HG03565 (cell line): Measurements from ENCODE around the gene ENOX1.
"Not testable (repeated sequence)": the region's sequence is repeated elsewhere in the genome, so short reads cannot be mapped to it uniquely, and the experiment has no call there.

ENCODE experiments used
- ATAC-seq: cut with Tn5 transposase; IDR thresholded peaks from one replicate; pipeline ENCODE4 v1.9.1; 2021; ENCODE audit warnings: mild to moderate bottlenecking, moderate library complexity; ENCODE audit not compliant: unreplicated experiment

ENOX1 gene

GRCh38 chr13:43185226-43185625 is 601.5 kb downstream of the ENOX1 start:
- ATAC-seq, result no peak

GRCh38 chr13:43180837-43181236 is 605.9 kb downstream of the ENOX1 start:
- ATAC-seq, result no peak

- no peak for ATAC-seq
Observed at GRCh38 chr13:43180036-43180660, 606.6 kb downstream of the ENOX1 start.

GRCh38 chr13:43171489-43171888 is 615.3 kb downstream of the ENOX1 start:
- no peak for ATAC-seq

GRCh38 chr13:43170506-43170905 is 616.3 kb downstream of the ENOX1 start:
- no peak for ATAC-seq

GRCh38 chr13:43168434-43168833 is 618.3 kb downstream of the ENOX1 start:
- not testable (repeated sequence) for ATAC-seq

GRCh38 chr13:43167731-43168130 is 619.0 kb downstream of the ENOX1 start:
- ATAC-seq, result no peak

- ATAC-seq, result no peak
Observed at GRCh38 chr13:43166644-43167457, 619.9 kb downstream of the ENOX1 start.
